HUES6 (cell line): ENCODE data around the gene EPHA7.

Experiments used
- H3K27ac ChIP-seq: 2 replicates; pipeline ENCODE4 v1.7.0; 2013; ENCODE audit warnings: low read depth, mild to moderate bottlenecking, low read length, inconsistent platforms
- H3K27me3 ChIP-seq: 2 replicates; pipeline ENCODE4 v1.6.1; 2013; ENCODE audit warnings: low read length; ENCODE audit not compliant: control insufficient read depth, insufficient read depth
- H3K36me3 ChIP-seq: 2 replicates; pipeline ENCODE4 v1.6.1; 2013; ENCODE audit warnings: low read length; ENCODE audit not compliant: control insufficient read depth, insufficient read depth
- H3K4me1 ChIP-seq: 2 replicates; pipeline ENCODE4 v1.6.1; 2013; ENCODE audit warnings: low read length; ENCODE audit not compliant: control insufficient read depth, insufficient read depth
- H3K4me3 ChIP-seq: 2 replicates; pipeline ENCODE4 v1.5.1; 2013; ENCODE audit warnings: low read depth, low read length
- H3K9ac ChIP-seq: one replicate; pipeline ENCODE4 v1.6.1; 2013; ENCODE audit warnings: mild to moderate bottlenecking, low read length
- H3K9me3 ChIP-seq: 2 replicates; pipeline ENCODE4 v1.6.1; 2013; ENCODE audit warnings: low read depth, low read length; ENCODE audit not compliant: control insufficient read depth, insufficient read depth

The EPHA7 gene

DNA sequence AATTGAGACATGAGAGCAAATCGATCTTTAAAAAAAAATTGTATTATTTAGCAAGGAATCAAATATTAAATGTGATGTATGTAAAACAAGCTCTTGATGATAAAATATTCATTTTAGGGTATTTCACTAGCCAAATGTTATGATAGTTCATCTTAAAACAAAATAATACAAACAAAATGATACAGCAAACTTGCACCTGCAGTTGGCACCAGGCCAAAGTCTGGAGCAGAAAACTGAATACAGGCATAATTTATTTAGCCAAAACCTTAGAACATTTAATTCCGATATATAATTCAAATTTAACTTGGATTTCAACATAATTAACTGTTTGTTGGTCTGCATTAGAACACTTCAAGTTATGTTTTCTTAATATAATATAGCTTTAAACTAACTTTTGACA, 60.9 kb downstream of the EPHA7 start:
- Histone ChIP-seq H3K4me3 (no peak overlapping the region), H3K9ac (no peak overlapping the region), H3K9me3 (no peaks in the 10 kb centered on the region), H3K36me3 (peaks cover 8% of the 10 kb centered on the region; the same call in 1 of the 2 replicates), H3K4me1 (peaks cover 3% of the 10 kb centered on the region; the same call in 1 of the 2 replicates), H3K27me3 (no peaks in the 10 kb centered on the region), H3K27ac (no peak overlapping the region)

DNA sequence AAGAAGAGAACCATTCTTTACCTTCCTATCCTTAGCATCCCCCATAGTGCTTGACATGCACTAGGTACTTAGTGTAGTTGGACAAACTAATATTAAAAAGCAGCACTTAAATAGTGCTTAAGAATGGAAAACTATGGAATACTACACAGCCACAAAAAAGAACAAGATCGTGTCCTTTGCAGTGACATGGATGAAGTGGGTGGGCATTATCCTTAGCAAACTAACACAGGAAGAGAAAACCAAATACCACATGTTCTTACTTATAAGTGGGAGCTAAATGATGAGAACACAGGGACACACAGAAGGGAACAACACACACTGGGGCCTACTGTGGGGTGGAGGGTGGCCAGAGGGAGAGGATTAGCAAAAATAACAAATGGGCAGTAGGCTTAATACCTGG, 66.8 kb downstream of the EPHA7 start:
- Histone ChIP-seq H3K4me3 (no peak overlapping the region), H3K36me3 (peaks cover 8% of the 10 kb centered on the region; the same call in 1 of the 2 replicates), H3K27me3 (no peaks in the 10 kb centered on the region), H3K9ac (no peak overlapping the region), H3K4me1 (peaks cover 3% of the 10 kb centered on the region; the same call in 1 of the 2 replicates), H3K9me3 (no peaks in the 10 kb centered on the region), H3K27ac (no peak overlapping the region)

DNA sequence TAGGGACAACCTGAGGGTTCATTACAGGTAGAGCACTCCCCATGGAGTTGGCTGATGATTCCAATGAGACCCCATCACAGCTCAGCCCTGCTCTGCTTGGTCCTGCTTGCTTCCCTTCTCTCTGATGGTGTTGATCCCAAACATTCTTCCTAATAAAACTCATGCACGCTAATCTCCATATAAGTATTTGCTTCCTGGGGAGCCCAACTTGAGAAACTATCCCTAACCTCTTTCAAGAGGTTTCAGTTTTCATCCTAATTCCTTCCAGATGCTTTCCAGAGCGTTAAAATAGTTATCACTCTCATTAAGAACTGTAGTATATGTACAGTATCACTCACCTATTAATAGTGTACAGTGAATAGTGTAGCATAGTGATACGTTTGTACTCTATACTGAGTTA, 68.1 kb downstream of the EPHA7 start:
- H3K36me3 ChIP-seq = no peaks in the 10 kb centered on the region
- H3K4me1 ChIP-seq = peaks cover 3% of the 10 kb centered on the region; the same call in 1 of the 2 replicates
- no peak overlapping the region for H3K27ac ChIP-seq
- H3K9me3 ChIP-seq = no peaks in the 10 kb centered on the region
- H3K4me3 ChIP-seq = no peak overlapping the region
- H3K27me3 ChIP-seq = no peaks in the 10 kb centered on the region
- no peak overlapping the region for H3K9ac ChIP-seq

DNA sequence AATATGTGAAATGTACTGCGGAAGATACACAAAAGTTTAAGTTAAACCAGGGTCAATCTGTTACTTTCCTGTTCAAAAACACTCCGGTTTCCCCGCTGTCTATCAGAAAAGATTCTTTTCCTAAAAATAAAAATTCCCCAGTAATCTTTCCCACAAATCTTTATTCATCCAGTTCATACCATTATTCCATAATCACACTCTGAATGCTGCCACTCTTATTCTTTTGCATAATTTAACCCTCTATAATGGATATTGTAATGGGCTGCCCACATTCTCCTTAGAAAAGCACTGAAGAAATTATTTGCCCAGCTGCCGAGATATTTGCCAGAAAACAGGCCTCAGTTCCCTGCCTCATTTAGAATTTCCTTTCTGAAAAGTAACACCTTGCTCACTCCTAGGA, 68.6 kb downstream of the EPHA7 start:
- Histone ChIP-seq H3K9ac (no peak overlapping the region), H3K27ac (no peak overlapping the region), H3K27me3 (no peaks in the 10 kb centered on the region), H3K36me3 (no peaks in the 10 kb centered on the region), H3K4me1 (peaks cover 3% of the 10 kb centered on the region; the same call in 1 of the 2 replicates), H3K9me3 (no peaks in the 10 kb centered on the region), H3K4me3 (no peak overlapping the region)

DNA sequence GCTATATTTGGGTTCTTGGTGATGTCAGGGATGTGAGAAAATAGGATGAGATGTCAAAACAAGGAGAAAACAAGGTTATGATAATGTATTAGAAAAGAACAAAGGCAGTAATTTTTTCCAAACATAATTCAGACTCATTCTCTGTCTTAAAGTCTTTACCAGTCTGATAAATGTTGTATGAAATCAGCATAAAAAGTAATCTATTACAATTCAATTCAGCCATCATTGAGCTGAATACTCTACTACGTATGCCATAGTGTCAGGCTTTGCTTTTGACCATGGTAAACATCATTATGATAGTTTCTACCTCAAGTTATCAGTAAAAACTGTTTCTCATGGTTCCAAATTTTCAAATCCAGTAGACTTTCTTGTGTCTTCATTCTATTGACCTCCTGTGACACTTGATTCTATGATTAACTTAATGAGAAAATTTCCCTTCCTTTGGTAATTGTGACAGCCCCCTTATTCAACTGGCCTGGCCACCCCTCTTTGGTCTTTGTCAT, 75.0 kb downstream of the EPHA7 start:
- no peak overlapping the region for H3K9ac ChIP-seq
- H3K27ac ChIP-seq = no peak overlapping the region
- no peaks in the 10 kb centered on the region for H3K36me3 ChIP-seq
- H3K9me3 ChIP-seq = no peaks in the 10 kb centered on the region
- H3K4me1 ChIP-seq = no peaks in the 10 kb centered on the region
- H3K27me3 ChIP-seq = no peaks in the 10 kb centered on the region
- no peak overlapping the region for H3K4me3 ChIP-seq

DNA sequence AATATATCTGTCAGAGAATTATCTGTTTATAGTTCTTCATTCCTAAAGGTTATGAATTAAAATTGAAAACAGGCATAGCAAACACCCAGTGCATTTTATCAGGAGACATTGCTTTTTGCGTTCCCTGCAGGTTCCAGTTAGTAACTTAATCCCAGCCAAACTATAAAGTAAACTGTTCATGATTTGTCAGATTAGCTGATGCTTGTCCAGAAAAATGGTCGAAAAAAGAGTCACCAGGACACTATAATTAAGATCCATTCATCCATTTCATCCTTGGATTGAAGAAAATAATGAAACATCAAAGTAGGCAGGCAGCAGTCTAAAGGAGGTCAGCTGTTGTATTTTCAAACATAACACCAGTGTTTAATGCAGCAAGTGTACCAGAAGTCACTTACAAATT, 75.9 kb downstream of the EPHA7 start:
- Histone ChIP-seq H3K27ac (no peak overlapping the region), H3K36me3 (no peaks in the 10 kb centered on the region), H3K4me3 (no peak overlapping the region), H3K9me3 (no peaks in the 10 kb centered on the region), H3K9ac (no peak overlapping the region), H3K4me1 (peaks cover under 1% of the 10 kb centered on the region; the same call in 1 of the 2 replicates), H3K27me3 (no peaks in the 10 kb centered on the region)

DNA sequence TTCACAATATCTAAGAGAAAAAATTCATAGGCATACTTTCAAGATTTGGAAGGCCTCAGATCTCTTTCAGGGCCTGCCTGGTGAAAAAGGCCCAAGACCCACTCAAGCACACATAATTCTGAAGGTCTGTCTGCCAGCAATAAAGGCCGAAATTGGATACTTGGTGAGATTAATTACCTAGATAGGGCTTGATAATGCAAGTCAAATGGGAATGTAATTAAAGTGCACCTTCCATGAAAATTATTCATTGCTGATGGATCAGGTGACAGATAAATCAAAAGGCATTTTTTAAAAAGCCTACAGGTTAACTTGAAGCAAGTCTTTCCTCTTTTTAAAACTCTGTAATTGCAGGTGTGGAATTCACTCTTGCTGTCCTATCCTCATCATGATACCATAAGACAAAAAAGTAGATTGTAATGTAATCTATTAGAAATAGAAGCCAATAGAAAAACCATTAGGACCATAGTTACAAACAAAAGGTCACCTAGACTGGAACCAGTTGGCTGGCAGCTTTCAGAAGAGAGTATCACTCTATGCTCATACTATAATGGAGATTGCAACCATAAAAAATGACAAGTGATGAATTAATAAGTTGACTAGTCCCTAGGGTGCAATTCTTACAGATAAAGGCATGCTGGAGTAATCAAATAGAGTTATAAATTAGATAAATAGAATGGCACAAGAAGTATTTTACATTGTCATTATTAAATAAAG, 77.3 kb downstream of the EPHA7 start:
- Histone ChIP-seq H3K4me3 (no peak overlapping the region), H3K27ac (no peak overlapping the region), H3K36me3 (no peaks in the 10 kb centered on the region), H3K4me1 (peaks cover 14% of the 10 kb centered on the region), H3K9me3 (no peaks in the 10 kb centered on the region), H3K27me3 (no peaks in the 10 kb centered on the region), H3K9ac (no peak overlapping the region)

DNA sequence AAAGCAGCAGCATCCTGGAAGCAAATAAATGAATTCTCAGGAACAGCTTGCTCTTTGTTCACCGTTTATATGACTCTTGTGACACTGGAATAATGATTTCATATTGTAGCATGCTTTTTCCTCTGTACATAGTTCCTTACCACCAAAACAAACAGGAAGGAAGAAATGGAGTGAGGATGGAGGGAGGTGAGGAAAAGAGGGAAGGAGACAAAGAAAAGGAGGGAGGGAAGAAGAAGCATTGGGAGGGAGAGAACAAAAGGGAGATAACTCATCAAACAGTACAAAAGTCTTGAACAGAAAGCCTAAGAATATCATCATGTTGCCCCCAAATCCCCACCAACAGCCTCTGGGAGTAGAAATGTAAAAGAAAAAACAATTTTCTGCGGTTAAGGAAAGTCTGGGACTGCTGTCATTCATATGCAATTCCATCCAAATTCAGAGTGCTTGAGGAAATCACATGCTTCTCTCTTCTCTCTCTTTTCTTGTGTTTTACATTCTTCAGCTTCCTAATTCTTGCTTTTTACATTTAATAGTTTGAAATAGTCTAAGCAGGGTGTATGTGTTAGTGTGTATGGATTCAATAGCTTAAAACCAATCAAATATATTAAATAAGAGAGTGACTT, 81.5 kb downstream of the EPHA7 start:
- Histone ChIP-seq H3K9me3 (no peaks in the 10 kb centered on the region), H3K36me3 (no peaks in the 10 kb centered on the region), H3K27ac (no peak overlapping the region), H3K27me3 (no peaks in the 10 kb centered on the region), H3K4me1 (peaks cover 17% of the 10 kb centered on the region), H3K4me3 (no peak overlapping the region), H3K9ac (peak overlapping the region; percentile 19)

DNA sequence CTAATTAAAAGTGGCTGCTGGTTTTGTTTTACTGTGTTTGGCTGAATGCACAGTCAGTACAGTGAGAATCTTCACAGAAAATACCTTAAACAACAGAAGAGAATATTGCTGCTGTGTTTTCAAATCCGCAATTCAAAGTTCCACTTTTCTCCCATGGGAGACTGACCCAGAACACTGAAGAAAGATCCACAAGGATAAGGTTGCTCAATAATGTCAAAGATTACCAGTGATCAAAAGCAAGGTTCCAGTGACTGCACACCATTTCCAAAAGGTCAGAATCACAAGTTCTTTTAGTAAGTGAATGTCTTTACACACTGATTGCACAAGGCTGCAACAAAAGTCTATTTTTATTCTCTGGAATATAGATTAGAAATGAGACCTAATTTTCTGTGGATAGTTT, 82.3 kb downstream of the EPHA7 start:
- no peaks in the 10 kb centered on the region for H3K36me3 ChIP-seq
- H3K9ac ChIP-seq = no peak overlapping the region
- peaks cover 17% of the 10 kb centered on the region for H3K4me1 ChIP-seq
- H3K9me3 ChIP-seq = no peaks in the 10 kb centered on the region
- H3K4me3 ChIP-seq = no peak overlapping the region
- H3K27ac ChIP-seq = no peak overlapping the region
- no peaks in the 10 kb centered on the region for H3K27me3 ChIP-seq

DNA sequence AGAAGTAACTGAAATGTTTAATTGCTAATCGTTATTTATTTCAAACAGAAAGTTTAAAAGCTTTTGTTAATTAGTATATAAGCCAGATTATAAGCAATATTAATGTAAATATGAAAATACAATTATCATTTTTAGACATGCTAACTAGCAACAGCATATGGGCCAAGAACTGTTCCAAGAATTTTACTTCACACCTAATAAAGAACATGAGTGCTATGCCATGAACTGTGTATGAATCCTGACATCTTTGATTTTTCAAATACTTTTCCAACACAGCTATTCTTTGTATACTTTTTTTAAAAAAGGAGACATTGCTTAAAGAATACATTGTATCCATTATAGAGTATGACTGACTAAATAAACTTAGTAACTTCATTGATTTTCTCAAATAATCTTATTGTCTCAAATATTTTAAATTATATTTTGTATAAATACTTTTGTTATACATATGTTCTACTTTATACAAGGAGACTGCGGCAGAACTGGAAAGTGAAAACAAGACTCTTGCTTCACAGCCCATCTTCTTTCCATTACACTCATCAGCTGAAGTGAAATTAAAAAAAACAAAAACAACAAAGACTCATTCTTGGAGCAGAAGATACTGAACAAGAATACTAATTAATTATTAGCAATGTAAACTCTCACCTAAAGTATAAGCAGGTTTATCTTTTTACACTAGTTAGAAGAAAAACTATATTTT, 89.9 kb downstream of the EPHA7 start:
- no peak overlapping the region for H3K27ac ChIP-seq
- no peaks in the 10 kb centered on the region for H3K9me3 ChIP-seq
- H3K4me3 ChIP-seq = no peak overlapping the region
- H3K9ac ChIP-seq = no peak overlapping the region
- no peaks in the 10 kb centered on the region for H3K27me3 ChIP-seq
- no peaks in the 10 kb centered on the region for H3K4me1 ChIP-seq
- H3K36me3 ChIP-seq = no peaks in the 10 kb centered on the region

DNA sequence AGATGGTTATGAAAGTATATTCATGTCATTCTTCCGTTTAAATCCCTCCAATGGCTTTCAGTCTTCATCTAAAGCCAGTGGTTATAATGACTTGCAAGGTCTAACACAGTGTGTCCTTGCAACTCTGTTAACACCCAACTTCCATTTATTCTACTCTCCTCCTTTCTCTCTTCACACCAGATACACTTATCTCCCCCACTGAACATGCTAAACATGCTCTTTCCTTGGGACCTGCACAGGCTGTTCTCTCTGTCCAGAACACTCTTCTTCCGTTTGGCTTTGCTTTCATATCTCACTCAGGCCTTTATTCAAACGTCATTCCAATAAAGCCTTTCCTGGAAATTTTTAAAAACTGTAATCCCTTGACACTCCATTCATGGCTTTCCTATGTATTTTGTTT, 91.5 kb downstream of the EPHA7 start:
- Histone ChIP-seq H3K9me3 (no peaks in the 10 kb centered on the region), H3K4me3 (no peak overlapping the region), H3K36me3 (no peaks in the 10 kb centered on the region), H3K27ac (no peak overlapping the region), H3K9ac (no peak overlapping the region), H3K4me1 (no peaks in the 10 kb centered on the region), H3K27me3 (no peaks in the 10 kb centered on the region)
